GM03348 (cell line): ENCODE results near the gene CFP.

Source experiments
- DNase-seq: peaks from one replicate; pipeline ENCODE4 v3.0.0; 2012; ENCODE audit warnings: low spot score

CFP gene

GRCh38 chrX:47637546-47638195 lies 7.9 kb upstream of the CFP start:
- no peak for DNase-seq

DNA sequence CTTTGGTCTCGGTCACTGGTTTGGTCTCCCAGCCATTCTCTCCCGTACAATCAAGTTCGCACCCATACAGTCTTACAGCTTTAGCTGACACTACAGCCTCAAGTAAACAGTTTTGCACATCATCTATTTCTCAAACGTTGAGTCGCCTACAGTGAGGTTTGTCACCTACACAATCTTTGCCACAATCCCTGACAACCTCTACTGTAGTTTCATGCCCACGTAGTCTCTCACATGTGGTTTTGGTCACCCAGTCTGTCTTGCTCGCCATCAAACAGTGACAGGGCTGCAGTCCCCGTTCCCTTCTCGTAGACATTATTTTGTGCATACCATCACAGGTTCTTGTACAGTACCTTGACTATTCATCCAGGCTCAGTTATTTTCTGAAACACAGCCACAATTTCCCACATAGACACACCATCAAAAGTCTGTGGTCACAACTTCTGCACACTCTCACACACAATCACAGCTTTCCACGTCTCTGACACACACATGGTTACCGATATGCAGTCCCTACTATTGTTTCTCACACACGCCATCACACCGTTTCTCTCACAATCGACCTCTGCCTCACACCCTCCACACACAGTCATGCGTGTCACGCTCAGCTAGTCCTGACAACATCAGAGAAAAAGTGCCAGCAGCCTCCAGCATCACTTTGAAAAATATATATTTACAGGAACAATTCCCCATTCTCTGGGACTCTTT lies 5.3 kb upstream of the CFP start:
- DNase-seq = no peak

- DNase-seq = no peak
Measured at GRCh38 chrX:47633689-47634590, 4.2 kb upstream of the CFP start.

DNA sequence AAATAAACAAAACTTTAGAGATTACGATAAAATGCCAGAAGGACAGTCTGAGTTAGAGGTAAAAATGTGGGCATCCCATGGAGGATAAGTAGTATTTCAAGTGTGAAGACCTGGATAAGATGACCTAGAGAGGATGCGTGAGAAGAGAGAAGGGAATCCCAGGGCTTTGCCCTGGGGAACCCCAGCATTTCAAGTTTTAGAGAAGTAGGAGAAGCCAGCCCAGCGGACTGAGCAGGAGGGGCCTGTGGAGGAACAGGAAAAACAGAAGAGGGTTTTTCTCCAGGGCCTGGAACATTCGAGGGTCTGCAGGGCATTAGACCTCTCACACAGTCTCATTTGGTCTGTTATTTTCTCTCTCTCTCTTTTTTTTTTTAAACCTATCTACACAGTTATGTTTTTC lies 2.9 kb upstream of the CFP start:
- no peak for DNase-seq

DNA sequence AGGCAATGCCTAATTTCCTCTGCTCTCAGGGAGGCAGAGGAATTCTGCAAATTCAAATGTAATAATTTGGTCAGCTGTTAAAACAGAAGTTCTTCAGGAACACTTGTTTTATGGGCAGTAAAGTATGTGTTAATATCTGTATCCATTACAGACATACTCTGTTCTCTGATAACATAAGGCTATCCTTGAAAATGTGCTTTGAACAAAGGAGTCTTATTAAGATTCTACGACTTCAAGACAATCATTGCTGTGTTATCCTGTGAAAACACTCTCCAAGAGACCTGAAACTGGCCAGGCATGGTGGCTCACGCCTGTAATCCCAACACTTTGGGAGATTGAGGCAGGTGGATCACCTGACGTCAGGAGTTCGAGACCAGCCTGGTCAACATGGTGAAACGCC lies 1.9 kb upstream of the CFP start:
- DNase-seq = no peak

DNA sequence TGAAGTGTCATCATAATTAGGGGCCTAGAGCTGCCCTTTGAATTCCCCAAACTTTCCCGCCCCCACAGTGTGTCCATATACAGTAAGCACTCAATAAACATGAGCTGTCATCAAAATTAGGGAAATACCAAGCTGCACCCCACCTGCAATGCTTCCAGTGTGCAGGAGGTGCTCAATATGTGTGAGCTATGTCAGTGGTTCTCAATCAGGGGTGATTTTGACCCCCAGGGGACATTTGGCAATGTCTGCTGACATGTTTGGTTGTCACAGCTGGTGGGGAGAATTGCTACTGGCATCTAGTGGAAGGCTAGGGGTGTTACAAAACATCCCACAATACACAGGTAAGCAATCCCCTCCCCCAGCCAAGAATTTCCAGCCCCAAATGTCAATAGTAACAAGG lies 748 bp downstream of the CFP start:
- DNase-seq = no peak

GRCh38 chrX:47625365-47625764 lies 4.4 kb downstream of the CFP start:
- no peak for DNase-seq

DNA sequence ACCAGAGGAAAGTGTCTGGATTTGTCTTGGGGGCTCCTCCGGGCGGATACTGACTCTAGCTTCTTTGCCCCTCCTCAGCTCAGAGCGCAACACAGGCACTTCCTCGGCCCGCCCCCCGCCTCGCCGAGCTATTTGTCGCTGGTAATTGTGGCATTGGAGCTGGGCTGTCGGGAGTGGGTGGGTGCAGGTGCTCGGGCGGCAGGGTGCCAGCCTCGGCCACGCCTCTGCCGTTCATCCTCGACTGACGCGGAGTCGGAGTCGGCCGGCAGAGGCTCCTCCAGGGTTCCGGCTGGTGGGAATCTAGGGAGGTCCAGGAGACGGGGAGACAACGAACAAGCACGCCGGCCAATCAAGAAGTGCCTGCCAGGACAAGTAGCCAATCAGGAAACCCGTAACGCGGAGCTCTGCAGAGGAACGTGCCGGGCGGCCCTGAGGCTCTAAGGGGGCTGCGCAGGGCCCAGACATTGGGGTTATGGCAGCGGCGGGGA lies 6.1 kb downstream of the CFP start:
- peak; percentile 84 for DNase-seq

- DNase-seq = no peak
Measured at GRCh38 chrX:47621851-47622250, 7.9 kb downstream of the CFP start.

DNA sequence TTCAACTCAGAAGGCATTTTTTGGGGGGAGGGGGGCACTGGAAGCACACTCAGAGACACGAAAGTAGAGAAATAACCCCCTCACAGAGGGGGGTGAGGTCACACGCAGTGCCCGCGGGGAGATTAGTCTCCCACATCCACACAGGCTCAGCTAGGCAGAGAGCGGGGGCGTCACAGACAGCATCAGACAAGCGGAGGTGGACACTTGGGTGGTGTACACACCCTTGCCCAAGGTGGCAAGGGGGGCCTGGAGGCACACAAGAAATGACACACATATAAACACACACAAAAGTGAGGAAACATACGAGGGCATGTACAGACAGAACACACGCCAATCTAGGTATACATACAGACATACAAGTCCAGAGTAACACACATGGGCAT lies 9.4 kb downstream of the CFP start:
- no peak for DNase-seq

DNA sequence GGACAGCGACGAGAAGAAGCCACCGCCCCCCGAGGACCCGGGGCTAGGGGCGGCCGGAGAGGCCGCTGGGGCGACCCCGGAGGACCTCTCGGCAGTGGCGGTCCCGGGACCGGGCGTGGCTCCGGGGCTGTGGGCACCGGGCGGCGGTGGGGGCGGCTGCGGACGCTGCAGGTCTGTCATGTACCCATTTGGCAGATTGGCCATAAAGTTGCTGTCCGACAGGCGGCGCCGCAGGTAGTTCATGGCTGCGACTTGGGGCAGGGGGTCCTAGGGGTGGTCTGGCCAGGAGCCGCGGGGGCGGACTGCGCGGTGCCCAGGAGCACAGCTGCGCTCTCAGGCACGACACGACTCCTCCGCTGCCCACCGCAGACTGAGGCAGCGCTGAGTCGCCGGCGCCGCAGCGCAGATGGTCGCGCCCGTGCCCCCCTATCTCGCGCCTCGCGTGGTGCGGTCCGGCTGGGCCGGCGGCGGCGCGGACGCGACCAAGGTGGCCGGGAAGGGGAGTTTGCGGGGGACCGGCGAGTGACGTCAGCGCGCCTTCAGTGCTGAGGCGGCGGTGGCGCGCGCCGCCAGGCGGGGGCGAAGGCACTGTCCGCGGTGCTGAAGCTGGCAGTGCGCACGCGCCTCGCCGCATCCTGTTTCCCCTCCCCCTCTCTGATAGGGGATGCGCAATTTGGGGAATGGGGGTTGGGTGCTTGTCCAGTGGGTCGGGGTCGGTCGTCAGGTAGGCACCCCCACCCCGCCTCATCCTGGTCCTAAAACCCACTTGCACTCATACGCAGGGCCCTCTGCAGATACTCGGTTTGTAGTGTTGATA lies 10.0 kb downstream of the CFP start, which contains the start of gene SYN1:
Gene SYN1, minus strand, starts transcription at position 372 of the 817 bp plus-strand sequence. Its CDS starts 129 bp downstream, at position 243.
- peak; percentile 93 for DNase-seq

DNA sequence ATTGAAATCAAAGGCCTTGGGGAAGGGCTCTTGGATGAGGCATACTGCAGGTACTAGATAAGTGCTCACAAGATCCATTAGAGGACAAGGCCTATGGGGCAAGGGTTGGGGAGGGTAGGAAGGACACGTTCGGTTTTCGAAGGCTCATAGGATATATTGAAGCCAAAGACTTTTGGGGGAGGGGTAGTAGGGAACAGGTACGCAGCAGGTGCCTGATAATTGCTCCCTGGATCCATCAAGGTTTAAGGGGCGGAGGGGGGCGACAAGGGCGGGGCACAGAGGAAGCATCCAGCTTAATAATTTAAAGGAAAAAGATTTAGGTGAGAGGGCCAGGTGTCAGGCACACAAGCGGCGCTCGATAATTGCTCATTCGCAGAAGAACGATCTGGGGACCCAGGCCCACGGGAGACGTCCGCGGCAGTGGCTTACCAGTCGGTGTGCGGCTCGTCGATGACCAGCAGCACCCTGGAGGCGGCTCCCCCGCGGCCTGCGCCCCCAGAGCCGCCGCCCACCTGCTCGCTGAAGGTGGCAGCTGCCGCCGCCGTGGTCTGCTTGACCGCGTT lies 10.7 kb downstream of the CFP start:
- no peak for DNase-seq

DNA sequence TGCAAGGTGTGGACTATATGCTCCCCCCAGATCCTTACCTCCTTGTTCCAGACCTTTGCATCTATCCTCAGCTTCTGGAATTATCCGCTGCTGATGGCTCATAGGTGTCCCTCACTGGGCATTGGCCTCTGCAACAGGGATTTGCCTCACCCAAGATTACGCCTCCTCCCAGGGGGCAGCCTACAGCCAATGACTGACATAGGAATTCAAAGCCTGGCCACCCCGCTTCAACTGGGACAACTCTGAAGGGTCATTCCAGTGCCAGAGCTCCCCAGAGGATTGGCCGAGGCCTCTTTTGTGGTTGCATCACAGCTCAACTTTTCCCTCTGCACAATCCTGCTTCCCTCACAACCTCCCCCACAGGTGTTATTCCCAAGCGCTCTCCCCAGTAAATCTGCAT lies 15.1 kb downstream of the CFP start:
- DNase-seq = no peak

DNA sequence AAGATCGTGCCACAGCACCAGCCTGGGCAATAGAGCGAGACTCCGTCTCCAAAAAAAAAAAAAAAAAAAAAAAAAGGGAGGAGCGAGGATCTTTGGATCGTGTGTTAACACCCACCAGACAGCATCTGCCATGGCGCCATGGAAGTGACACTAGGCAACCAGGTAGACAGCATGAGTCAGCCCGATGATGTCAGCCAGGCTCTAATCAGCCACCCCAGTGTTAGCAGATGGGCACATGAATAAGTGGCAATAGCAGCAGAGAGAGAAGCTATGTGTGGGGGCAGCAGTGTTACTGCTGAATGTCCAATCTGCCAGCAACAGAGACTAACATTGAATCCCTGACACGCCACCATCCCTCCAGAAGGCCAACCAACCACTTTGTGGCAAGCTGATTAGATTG lies 16.6 kb downstream of the CFP start:
- no peak for DNase-seq

DNA sequence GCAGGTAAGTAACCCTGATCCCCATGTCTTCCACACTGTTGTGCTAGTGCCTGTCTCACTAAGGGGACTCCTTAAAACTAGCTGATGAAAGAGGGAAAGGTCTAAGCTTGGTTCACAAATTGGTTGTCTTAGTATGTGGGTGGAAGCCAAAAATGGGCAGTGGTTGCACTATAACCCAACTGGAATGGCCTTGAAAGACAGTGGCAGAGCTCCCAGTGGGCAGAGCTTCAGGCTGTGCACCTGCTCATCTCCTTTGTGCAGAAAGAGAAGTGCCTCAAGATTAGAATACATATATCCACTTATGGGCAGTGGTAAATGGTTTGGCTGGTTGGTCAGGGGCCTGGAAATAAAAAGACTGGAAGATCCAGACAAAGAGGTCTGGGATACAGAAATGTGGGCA lies 17.3 kb downstream of the CFP start:
- no peak for DNase-seq

DNA sequence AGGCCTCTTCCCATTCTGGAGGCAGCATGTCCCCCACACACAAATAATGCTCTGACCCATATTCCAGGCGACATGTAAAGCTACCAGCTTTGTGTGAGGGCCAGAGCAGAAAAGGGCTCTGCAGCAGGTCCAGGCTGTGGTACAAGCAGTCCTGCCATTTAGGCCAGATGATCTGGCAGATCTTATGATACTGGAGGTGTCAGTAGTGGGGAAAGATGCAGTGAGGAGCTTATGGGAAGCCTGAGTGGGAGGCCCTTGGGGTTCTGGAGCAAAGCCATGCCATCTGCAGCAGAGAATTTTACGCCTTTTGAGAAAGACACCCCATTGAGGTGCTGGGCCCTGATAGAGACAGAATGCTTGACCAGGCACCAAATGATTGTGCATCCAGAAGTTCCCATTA lies 17.8 kb downstream of the CFP start:
- DNase-seq = no peak

GRCh38 chrX:47611489-47611888 lies 18.2 kb downstream of the CFP start:
- DNase-seq = no peak

DNA sequence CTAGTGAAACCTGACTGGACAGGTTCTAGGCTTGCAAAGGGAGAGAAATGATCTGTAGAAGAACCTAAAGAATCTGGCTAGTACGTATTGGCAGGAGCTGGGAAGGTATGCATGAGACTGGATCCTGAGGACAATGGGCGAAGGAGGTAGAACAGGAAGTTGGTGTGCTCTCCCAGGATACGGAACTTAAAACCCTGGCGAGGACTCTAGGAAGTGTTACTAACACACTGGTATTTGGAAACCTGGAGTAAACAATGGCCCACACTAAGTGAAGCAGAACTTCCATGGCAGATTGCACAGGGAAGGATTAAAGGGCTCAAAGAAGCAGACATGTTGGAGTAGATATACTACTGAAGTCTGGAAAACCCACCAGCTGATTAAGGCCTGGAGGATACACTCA lies 19.2 kb downstream of the CFP start:
- DNase-seq = no peak

DNA sequence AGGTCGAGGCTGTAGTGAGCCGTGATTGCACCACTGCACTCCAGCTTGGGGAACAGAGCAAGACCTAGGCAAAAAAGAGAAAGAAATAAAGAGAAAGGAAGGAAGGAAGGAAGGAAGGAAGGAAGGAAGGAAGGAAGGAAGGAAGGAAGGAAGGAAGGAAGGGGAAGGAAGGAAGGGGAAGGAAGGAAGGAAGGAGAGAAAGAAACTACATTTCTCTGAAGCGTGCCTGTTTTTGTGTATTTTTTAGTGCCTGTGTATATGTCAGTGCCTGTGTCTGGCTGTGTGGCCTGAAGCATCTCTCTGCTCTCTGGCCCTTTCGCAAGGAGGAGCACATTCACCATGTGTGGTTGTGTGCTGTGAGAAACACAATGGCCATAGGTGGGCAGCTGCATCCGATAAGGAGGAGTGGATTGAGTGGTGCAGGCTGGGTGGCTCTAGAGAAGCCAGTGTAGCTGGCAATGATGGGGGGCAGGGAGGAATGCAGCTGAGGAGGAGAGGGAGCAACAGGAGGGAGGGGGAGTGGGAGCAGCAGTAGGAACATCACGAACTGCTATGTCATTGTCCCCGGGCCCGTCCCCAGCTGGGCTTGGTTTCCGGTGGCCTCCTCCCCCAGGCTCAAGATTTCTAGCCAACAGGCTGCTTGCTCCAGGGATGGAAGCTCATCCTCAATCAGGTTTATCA lies 21.5 kb downstream of the CFP start:
- DNase-seq = no peak

DNA sequence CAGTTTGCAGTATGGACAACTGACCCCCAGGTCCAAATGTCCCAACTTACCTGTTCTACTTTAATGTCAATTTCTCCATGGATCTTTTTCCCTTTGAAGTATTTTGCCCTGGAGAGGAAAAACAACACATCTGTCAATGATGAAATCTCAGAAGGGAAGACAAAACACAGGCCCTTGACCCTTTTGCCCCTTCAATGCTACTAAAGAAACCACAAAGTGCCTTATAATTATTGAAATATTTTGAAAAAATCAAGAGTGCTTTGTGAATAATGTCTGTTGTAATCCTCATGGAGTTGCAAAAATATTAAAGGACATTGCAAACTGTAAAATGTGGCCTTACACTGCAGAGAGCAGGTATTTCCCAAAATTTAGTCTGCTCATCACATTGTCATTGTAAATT lies 22.6 kb downstream of the CFP start:
- no peak for DNase-seq

- no peak for DNase-seq
Measured at GRCh38 chrX:47605024-47605423, 24.7 kb downstream of the CFP start.
